Measurements from ENCODE around the gene MT1H. TPM values are rescaled to one million over a fixed set of nuclear protein-coding genes. Genes with fewer than 3 reads are reported as not detected.

Gene MT1H
- total RNA-seq, 1 donor from 2014 or later = not detected

GRCh38 chr16:56675685-56676210, 6.1 kb downstream of the MT1H start:
- Mint-ChIP-seq H3K4me1 (ENCODE audit: low read depth) (peaks cover 11% of the 10 kb centered on the region), H3K27ac (ENCODE audit: unreplicated experiment) (no peak overlapping the region), H3K4me3 (ENCODE audit: unreplicated experiment) (peak overlapping the region; percentile 38), H3K27me3 (ENCODE audit: low read depth) (peaks cover 11% of the 10 kb centered on the region), H3K36me3 (ENCODE audit: low read depth) (peaks cover 3% of the 10 kb centered on the region), H3K9me3 (ENCODE audit: low read depth) (no peaks in the 10 kb centered on the region)
- no peak for TF ChIP-seq CTCF (IDR thresholded peaks at IDR 0.05)
- DNase-seq (ENCODE audit: low spot score) = no peak

GRCh38 chr16:56677474-56677873, 7.9 kb downstream of the MT1H start:
- Mint-ChIP-seq H3K36me3 (ENCODE audit: low read depth) (peaks cover 3% of the 10 kb centered on the region), H3K27me3 (ENCODE audit: low read depth) (peaks cover 11% of the 10 kb centered on the region)

GRCh38 chr16:56679078-56679730, 9.6 kb downstream of the MT1H start:
- peaks cover 11% of the 10 kb centered on the region for H3K27me3 Mint-ChIP-seq (ENCODE audit: low read depth)
- no peak overlapping the region for H3K27ac Mint-ChIP-seq (ENCODE audit: unreplicated experiment)
- peaks cover 37% of the 10 kb centered on the region for H3K4me1 Mint-ChIP-seq (ENCODE audit: low read depth)
- H3K9me3 Mint-ChIP-seq (ENCODE audit: low read depth) = no peaks in the 10 kb centered on the region
- H3K36me3 Mint-ChIP-seq (ENCODE audit: low read depth) = peaks cover 3% of the 10 kb centered on the region
- H3K4me3 Mint-ChIP-seq (ENCODE audit: unreplicated experiment) = no peak overlapping the region
- no peak for TF ChIP-seq CTCF (IDR thresholded peaks at IDR 0.05)
- DNase-seq (ENCODE audit: low spot score) = no peak

More at GRCh38 chr16:56677474-56677873, 7.9 kb downstream of the MT1H start:
- Mint-ChIP-seq H3K4me3 (ENCODE audit: unreplicated experiment) (no peak overlapping the region), H3K4me1 (ENCODE audit: low read depth) (peaks cover 20% of the 10 kb centered on the region), H3K9me3 (ENCODE audit: low read depth) (no peaks in the 10 kb centered on the region), H3K27ac (ENCODE audit: unreplicated experiment) (no peak overlapping the region)
- DNase-seq (ENCODE audit: low spot score) = no peak
- TF ChIP-seq CTCF (IDR thresholded peaks at IDR 0.05) = no peak

GRCh38 chr16:56679818-56680217, 10.2 kb downstream of the MT1H start:
- Mint-ChIP-seq H3K4me1 (ENCODE audit: low read depth) (peaks cover 41% of the 10 kb centered on the region), H3K9me3 (ENCODE audit: low read depth) (no peaks in the 10 kb centered on the region), H3K36me3 (ENCODE audit: low read depth) (peaks cover 3% of the 10 kb centered on the region), H3K27me3 (ENCODE audit: low read depth) (peaks cover 11% of the 10 kb centered on the region), H3K27ac (ENCODE audit: unreplicated experiment) (no peak overlapping the region), H3K4me3 (ENCODE audit: unreplicated experiment) (no peak overlapping the region)
- TF ChIP-seq CTCF (IDR thresholded peaks at IDR 0.05) = no peak
- DNase-seq (ENCODE audit: low spot score) = no peak

GRCh38 chr16:56681939-56682702, 12.5 kb downstream of the MT1H start, which contains the start of gene MT1X:
TSS of gene MT1X (plus strand) at chr16:56682470. CDS start at chr16:56682541, 71 bp downstream.
- DNase-seq (ENCODE audit: low spot score) = no peak
- TF ChIP-seq CTCF (IDR thresholded peaks at IDR 0.05) = no peak
- peak within 1 kb of the TSS; percentile 76 for H3K27ac Mint-ChIP-seq (ENCODE audit: unreplicated experiment)
- H3K4me1 Mint-ChIP-seq (ENCODE audit: low read depth) = peaks cover 30% of the 10 kb centered on the region
- H3K9me3 Mint-ChIP-seq (ENCODE audit: low read depth) = peaks cover 9% of the 10 kb centered on the region
- peaks cover 5% of the 10 kb centered on the region for H3K36me3 Mint-ChIP-seq (ENCODE audit: low read depth)
- H3K27me3 Mint-ChIP-seq (ENCODE audit: low read depth) = no peaks in the 10 kb centered on the region
- peak within 1 kb of the TSS; percentile 85 for H3K4me3 Mint-ChIP-seq (ENCODE audit: unreplicated experiment)

Data from chondrocyte (in vitro differentiated cells).